Measurements from ENCODE around the gene PJA1. TPM values are rescaled to one million over a fixed set of nuclear protein-coding genes. Genes with fewer than 3 reads are reported as not detected.

The PJA1 gene
- total RNA-seq, 1 experiment from 2014 or later, result 15.8 TPM

DNA sequence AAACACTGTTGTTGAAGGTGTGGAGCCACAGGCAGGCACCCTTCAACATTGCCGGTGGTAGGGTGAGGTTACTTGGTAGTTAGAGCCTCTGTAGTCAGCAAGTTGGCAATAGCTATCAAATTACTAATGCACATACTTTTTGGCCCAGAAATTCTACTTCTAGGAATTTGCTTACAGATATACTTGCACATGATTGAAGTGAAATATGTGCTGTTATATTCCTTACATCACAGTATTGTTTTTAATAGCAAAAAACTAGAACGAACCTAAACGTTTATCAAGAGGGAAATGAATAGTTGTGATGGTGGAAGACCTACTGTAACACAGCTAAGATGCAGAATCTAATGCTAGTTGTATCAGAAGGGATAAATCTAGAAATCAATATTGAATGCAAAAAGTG, 7.7 kb upstream of the PJA1 start:
- no peak for DNase-seq (ENCODE audit: extremely low read depth, low read depth)

DNA sequence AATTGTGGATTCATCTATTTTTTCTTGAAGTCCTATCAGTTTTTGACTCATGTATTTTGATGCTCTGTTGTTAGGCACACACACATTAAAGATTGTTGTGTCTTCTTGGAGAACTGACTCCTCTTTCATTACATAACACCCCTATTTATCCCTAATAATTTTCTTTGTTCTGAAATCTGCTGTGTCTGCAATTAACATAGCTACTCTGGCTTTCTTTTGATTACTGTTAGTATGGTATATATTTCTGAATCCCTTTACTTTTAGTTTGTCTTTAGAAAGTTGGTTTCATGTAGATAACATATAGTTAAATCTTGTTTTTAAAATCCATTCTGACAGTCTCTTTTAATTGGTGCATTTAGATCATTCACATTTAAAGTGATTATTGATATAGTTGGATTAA, 5.1 kb upstream of the PJA1 start:
- DNase-seq (ENCODE audit: extremely low read depth, low read depth), result no peak

DNA sequence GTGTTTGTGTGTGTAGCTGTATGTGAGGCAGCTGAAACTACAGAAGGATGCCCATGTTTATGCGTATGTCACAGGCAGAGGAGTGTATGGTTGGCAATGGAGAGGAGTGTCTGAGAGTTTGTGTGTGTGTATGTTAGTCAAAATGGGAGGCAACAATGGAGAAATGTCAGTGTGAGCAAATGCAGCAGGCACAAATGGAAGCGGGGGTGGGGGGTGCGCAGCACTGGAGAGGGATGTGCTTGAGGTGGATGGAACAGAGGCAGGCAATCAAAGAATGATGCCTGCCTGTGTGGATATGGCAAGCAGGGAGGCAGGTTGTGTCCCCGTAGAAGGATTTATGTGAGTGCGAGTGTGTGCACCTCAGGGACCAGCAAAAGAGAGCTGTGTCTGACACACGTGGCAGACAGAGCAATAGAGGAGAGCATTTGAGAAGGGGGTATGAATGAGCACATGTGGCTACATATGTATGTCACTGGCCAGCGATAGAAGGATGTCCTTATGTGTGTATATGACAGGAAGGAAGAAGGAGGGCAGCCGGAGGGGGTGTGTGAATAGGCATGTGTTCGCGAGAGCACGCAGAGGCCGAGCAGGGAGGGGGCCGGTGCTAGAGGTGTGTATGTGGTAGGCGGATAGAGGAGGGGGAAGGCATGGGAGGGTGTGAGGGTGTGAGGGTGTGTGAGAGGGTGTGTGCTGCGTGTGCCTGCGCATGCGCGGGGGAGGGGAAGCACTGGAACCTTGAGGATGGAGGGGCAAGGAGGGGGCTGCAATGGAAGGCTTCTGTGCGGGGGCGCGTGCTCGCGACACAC, 1.1 kb downstream of the PJA1 start:
- DNase-seq (ENCODE audit: extremely low read depth, low read depth), result no peak

- no peak for DNase-seq (ENCODE audit: extremely low read depth, low read depth)
Measured at GRCh38 chrX:69162361-69162865, 2.8 kb downstream of the PJA1 start.

- no peak for DNase-seq (ENCODE audit: extremely low read depth, low read depth)
Measured at GRCh38 chrX:69161786-69162349, 3.4 kb downstream of the PJA1 start.

DNA sequence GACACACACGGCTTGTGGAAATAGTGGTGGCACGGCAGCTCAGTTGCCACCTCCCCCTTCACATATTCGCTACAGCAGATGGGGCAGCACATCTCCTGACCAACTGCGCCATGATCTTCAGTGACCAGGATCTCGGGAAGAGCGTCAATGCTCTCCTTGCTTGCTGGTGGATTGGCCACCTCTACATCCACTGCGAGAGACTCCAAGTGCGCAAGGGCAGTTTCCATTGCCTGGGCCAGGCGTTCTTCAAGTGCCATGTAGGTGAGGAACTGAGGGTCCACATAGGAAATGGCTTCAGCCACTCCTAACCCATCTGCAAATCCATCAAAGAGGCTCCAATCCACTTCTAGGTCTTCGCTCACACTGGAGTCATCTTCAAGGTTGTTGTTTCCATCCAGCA, 3.9 kb downstream of the PJA1 start:
- DNase-seq (ENCODE audit: extremely low read depth, low read depth), result no peak

- peak; percentile 11 for DNase-seq (ENCODE audit: extremely low read depth, low read depth)
Measured at GRCh38 chrX:69158166-69158980, 6.9 kb downstream of the PJA1 start.

- no peak for DNase-seq (ENCODE audit: extremely low read depth, low read depth)
Measured at GRCh38 chrX:69156638-69157037, 8.6 kb downstream of the PJA1 start.

DNA sequence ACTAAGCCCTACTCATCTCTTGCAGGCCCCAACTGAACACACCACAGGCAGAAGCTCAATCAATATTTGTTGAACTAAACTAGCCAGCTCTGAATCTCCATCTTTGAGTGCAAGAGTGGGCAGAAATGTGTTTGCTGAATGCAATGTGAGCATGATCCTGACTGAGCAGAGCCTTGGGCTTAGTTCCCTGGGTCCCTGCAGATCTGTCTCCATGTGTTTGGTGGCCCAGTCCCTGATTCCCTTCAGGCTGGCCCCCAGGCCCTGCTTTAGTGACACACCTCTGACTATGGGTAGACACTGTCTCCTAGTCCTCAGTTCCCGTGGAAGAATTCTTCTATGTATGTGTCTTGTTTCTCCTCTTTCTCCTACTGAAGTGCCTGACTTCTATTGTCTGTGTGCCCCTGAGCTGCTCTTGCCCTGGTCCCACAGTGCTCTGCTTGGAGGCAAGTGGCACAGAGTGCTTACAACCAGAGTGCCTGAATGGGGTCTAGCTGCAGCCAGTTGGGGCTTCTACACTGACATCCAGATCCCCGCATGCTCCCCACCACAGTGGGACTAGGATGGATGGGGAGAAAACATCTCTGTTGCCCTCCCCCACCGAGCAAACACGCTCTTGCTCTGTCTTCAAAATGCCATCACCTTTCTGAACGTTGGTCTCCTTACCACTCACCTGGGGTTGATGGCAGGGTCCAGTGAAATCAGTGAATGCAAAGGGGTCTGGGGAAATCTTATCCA, 9.3 kb downstream of the PJA1 start:
- no peak for DNase-seq (ENCODE audit: extremely low read depth, low read depth)

- no peak for DNase-seq (ENCODE audit: extremely low read depth, low read depth)
Measured at GRCh38 chrX:69154051-69154450, 11.2 kb downstream of the PJA1 start.

GRCh38 chrX:69153060-69153730, 12.1 kb downstream of the PJA1 start:
- no peak for DNase-seq (ENCODE audit: extremely low read depth, low read depth)

- no peak for DNase-seq (ENCODE audit: extremely low read depth, low read depth)
Measured at GRCh38 chrX:69152417-69152841, 12.8 kb downstream of the PJA1 start.

- no peak for DNase-seq (ENCODE audit: extremely low read depth, low read depth)
Measured at GRCh38 chrX:69151866-69152284, 13.4 kb downstream of the PJA1 start.

DNA sequence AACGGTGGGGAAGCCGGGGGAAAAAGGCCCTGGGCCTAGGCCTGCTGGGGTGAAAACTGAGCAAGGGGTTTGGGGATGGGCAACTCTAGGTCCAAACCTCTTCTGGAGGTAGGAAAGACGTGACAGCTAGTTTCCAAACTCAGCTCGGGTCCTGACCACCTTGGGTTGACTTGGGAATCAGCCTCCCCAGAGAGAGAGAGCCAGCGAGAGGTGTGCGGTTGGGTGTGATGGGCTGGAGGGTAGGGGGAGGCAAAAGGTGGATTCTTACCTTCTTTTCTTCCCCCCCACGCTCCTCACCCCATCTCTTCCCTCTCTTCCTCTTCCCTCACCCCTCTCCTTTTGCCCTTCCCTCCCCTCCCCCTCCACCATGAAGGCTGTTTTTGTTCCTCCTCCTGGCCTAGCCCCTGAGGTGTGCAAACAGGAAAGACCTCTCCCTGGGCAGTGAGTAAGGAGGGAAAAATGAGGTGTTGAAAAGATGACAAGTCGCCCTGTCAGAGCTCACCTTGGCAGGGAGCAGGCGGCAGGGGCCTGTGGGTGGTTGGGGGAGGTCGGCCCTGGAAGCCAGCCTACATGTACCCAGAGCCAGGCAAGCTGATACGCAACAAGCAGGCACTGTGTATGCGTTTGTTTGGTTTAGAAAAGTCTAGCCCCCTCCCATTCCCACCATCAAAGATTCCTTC, 14.8 kb downstream of the PJA1 start:
- DNase-seq (ENCODE audit: extremely low read depth, low read depth), result no peak

DNA sequence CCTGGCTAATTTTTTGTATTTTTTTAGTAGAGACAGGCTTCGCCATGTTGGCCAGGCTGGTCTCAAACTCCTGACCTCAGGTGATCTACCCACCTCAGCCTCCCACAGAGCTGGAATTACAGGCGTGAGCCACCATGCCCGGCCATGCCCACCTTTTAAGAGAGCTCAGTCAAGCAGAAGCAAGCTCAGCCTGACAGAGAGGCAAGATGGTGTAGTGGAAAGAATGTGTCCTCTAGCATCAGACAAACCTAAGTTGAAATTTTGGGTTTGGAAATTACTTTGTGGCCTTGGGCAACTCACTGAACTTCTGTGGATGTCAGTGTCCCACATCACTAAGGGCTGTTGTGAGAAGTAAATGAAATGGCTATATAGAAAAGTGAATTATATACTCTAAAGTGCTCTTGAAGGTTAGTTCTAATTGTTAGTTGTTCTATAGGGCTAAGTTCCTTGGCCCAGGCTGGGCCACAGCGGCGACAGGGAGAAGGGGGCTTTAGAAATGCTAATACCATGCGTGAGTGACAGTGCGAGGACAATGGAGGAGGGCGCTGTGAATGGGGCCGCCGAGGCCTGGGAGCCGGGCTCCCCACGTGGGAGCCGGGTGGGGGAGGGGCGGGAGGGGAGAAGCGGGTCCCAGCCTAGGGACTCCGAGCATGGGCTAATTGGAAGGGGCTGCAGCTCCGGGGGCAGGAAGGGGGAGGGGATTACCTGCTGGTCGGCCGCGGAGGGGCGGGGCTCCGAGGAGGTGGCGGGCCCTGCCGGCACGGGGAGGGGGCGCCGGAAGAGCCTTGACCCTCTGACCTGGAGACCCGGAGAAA, 15.6 kb downstream of the PJA1 start:
- no peak for DNase-seq (ENCODE audit: extremely low read depth, low read depth)

DNA sequence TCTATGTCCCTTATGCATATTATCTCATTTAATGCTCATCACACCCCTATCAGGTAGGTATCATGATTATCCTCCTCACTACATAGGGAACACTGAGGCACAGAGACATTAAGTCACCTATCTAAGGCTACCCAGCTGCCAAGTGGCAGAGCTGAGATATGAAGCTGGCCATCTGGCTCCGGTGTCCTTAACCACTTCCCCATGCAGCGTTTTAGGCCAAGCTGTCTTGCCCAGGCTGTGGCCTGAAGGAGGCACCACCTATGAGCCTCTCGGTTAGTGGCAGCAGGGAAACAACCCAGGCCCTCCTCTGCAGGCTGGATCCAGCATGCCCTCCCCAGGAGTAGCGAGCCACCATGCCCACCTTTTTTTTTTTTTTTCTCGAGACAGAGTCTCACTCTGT, 16.3 kb downstream of the PJA1 start:
- no peak for DNase-seq (ENCODE audit: extremely low read depth, low read depth)

- no peak for DNase-seq (ENCODE audit: extremely low read depth, low read depth)
Measured at GRCh38 chrX:69146739-69147138, 18.5 kb downstream of the PJA1 start.

- no peak for DNase-seq (ENCODE audit: extremely low read depth, low read depth)
Measured at GRCh38 chrX:69145714-69146113, 19.5 kb downstream of the PJA1 start.

All from NCI-H460 (cell line).